HPDE6-E6E7 (cell line): Measurements from ENCODE around the gene ARHGAP26.
"Not testable (repeated sequence)": the region's sequence is repeated elsewhere in the genome, so short reads cannot be mapped to it uniquely, and the experiment has no call there.

Experiments used
- DNase-seq: peaks from one replicate; pipeline ENCODE4 v3.0.0; 2011; ENCODE audit warnings: missing footprints; ENCODE audit errors: extremely low spot score

ARHGAP26 gene

GRCh38 chr5:142902186-142902965, 132.2 kb downstream of the ARHGAP26 start:
- DNase-seq: no peak

GRCh38 chr5:142904416-142904815, 134.2 kb downstream of the ARHGAP26 start:
- peak; percentile 89 for DNase-seq

GRCh38 chr5:142905348-142905747, 135.2 kb downstream of the ARHGAP26 start:
- no peak for DNase-seq

GRCh38 chr5:142906863-142907671, 136.9 kb downstream of the ARHGAP26 start:
- DNase-seq: no peak

GRCh38 chr5:142908659-142909058, 138.5 kb downstream of the ARHGAP26 start:
- no peak for DNase-seq

GRCh38 chr5:142910128-142910527, 140.0 kb downstream of the ARHGAP26 start:
- no peak for DNase-seq

GRCh38 chr5:142911170-142911569, 141.0 kb downstream of the ARHGAP26 start:
- DNase-seq: no peak

- no peak for DNase-seq
These were observed 141.6 kb downstream of the ARHGAP26 start for GRCh38 chr5:142911775-142912174.

- peak; percentile 49 for DNase-seq
These were observed 143.7 kb downstream of the ARHGAP26 start for GRCh38 chr5:142913728-142914338.

- no peak for DNase-seq
These were observed 144.9 kb downstream of the ARHGAP26 start for GRCh38 chr5:142915038-142915437.

GRCh38 chr5:142915813-142916424, 145.7 kb downstream of the ARHGAP26 start:
- DNase-seq: peak; percentile 72

GRCh38 chr5:142918959-142919635, 148.9 kb downstream of the ARHGAP26 start:
- no peak for DNase-seq

GRCh38 chr5:142920849-142921612, 150.9 kb downstream of the ARHGAP26 start:
- no peak for DNase-seq

- peak; percentile 26 for DNase-seq
These were observed 152.2 kb downstream of the ARHGAP26 start for GRCh38 chr5:142922223-142922952.

GRCh38 chr5:142924135-142924883, 154.1 kb downstream of the ARHGAP26 start:
- no peak for DNase-seq

- peak; percentile 23 for DNase-seq
These were observed 155.6 kb downstream of the ARHGAP26 start for GRCh38 chr5:142925795-142926194.

- DNase-seq: no peak
These were observed 156.4 kb downstream of the ARHGAP26 start for GRCh38 chr5:142926549-142926948.

- not testable (repeated sequence) for DNase-seq
These were observed 158.8 kb downstream of the ARHGAP26 start for GRCh38 chr5:142928999-142929398.

- no peak for DNase-seq
These were observed 159.4 kb downstream of the ARHGAP26 start for GRCh38 chr5:142929587-142929986.
